Muscle layer of duodenum (tissue), 2 donors: ENCODE data around the gene CHCHD6.

Experiments used
- H3K27ac ChIP-seq: one replicate; pipeline ENCODE4 v1.7.0; 2013; ENCODE audit warnings: mild to moderate bottlenecking, low read length
- H3K27me3 ChIP-seq: one replicate; pipeline ENCODE4 v1.7.0; 2013; ENCODE audit warnings: low read depth, mild to moderate bottlenecking, control low read depth, low read length
- H3K36me3 ChIP-seq, 2 donors: one replicate each; pipeline ENCODE4 v1.7.0; 2013; ENCODE audit warnings: low read length in 2 of 2, control low read depth in 1 of 2, mild to moderate bottlenecking in 1 of 2; ENCODE audit not compliant: insufficient read depth in 2 of 2, control insufficient read depth in 1 of 2
- H3K4me1 ChIP-seq, 2 donors: one replicate each; pipeline ENCODE4 v1.7.0; 2013; ENCODE audit warnings: low read length in 2 of 2, mild to moderate bottlenecking in 2 of 2, control low read depth in 1 of 2, moderate library complexity in 1 of 2; ENCODE audit not compliant: insufficient read depth in 2 of 2, control insufficient read depth in 1 of 2
- H3K4me3 ChIP-seq, 2 donors: one replicate each; pipeline ENCODE4 v1.7.0; 2013; ENCODE audit warnings: low read length in 2 of 2, low read depth in 1 of 2, mild to moderate bottlenecking in 1 of 2
- H3K9me3 ChIP-seq, 2 donors: one replicate each; pipeline ENCODE4 v1.7.0; 2013; ENCODE audit warnings: low read length in 2 of 2, control low read depth in 1 of 2, mild to moderate bottlenecking in 1 of 2; ENCODE audit not compliant: control insufficient read depth in 1 of 2
- donor health status: healthy.

The CHCHD6 gene

GRCh38 chr3:126896067-126896441, 192.0 kb downstream of the CHCHD6 start:
- Histone ChIP-seq H3K27me3 (no peaks in the 10 kb centered on the region), H3K27ac (no peak overlapping the region), H3K4me3 (no peak overlapping the region), H3K36me3 (no peaks in the 10 kb centered on the region), H3K4me1 (peaks cover 0 to 4% of the 10 kb centered on the region in 2 donors), H3K9me3 (no peaks in the 10 kb centered on the region)

DNA sequence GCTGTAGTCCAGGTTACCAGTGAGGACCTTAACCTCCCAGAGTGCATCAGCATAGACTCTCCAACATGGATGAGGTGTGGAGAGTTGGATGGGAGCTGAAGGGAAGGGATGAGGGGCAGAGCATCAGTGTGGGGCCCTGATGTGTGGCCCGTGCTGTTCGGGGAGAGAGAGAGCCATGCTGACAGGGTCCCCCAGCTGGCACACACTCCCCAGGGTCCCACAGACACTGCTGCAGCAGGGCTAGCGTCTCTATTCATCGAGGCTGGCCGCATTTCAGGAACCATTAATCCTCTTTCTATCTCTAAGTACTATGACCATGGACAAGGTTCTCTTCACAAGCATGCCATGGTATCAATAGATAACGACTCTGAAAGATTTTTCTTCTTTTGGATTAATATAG, 192.9 kb downstream of the CHCHD6 start:
- Histone ChIP-seq H3K27ac (no peak overlapping the region), H3K4me1 (peaks cover 0 to 4% of the 10 kb centered on the region in 2 donors), H3K4me3 (no peak overlapping the region), H3K27me3 (no peaks in the 10 kb centered on the region), H3K9me3 (no peaks in the 10 kb centered on the region), H3K36me3 (no peaks in the 10 kb centered on the region)

- Histone ChIP-seq H3K27ac (no peak overlapping the region), H3K9me3 (no peaks in the 10 kb centered on the region), H3K4me3 (no peak overlapping the region), H3K4me1 (peaks cover 0 to 4% of the 10 kb centered on the region in 2 donors), H3K27me3 (no peaks in the 10 kb centered on the region), H3K36me3 (no peaks in the 10 kb centered on the region)
Observed at GRCh38 chr3:126897943-126898342, 193.9 kb downstream of the CHCHD6 start.

DNA sequence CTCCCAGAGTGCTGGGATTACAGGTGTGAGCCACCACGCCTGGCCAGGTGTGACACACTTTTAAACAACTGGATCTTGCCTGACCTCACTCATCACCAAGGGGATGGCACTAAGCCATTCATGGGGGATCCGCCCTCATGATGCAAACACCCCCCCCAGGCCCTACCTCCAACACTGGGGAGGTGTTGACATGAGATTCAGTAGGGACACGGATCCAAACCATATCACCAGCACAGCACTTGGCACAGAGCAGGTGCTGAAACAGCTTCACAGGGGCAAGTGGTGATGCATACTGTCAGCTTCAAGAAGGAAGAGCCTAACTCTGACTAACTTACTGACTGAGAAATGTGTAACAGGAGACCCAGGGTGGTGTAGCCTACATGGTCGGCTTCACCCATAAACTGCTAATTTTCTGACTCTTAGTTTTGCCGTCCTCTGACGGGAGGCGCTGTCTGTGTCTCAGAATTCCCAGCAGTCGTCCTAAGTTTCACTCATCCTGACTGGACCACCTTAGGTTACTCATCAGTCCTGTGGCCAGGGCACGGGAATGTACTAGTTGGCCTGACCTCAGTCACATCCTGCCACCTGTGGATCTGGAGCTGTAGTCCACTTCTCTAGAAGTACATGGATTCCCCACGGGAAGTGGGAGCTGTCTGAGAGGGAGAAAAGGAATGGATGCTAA, 197.0 kb downstream of the CHCHD6 start:
- Histone ChIP-seq H3K36me3 (no peaks in the 10 kb centered on the region), H3K27ac (no peak overlapping the region), H3K27me3 (no peaks in the 10 kb centered on the region), H3K9me3 (no peaks in the 10 kb centered on the region), H3K4me3 (no peak overlapping the region), H3K4me1 (no peaks in the 10 kb centered on the region)

DNA sequence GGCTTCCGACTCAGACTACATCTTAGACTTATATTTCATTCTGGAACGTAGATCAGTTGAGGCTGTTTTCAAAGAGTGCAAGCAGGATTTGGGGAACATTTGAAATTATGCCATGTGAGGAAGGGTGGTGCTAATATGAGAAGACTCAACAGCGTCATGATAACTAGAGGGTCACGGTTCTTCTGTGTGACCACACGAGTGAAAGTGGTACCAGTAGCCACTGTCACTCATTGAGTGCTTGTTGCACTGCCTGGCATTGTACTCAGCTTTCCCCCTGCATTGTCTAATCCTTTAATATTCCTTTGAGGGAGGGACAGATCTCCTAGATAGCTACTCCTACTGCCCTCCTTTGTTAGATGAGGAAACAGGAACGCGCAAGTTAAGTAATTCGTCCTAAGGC, 197.6 kb downstream of the CHCHD6 start:
- H3K36me3 ChIP-seq = no peaks in the 10 kb centered on the region
- H3K27me3 ChIP-seq = no peaks in the 10 kb centered on the region
- H3K4me1 ChIP-seq = no peaks in the 10 kb centered on the region
- H3K9me3 ChIP-seq = no peaks in the 10 kb centered on the region
- H3K4me3 ChIP-seq = no peak overlapping the region
- no peak overlapping the region for H3K27ac ChIP-seq

- Histone ChIP-seq H3K4me1 (no peaks in the 10 kb centered on the region), H3K36me3 (no peaks in the 10 kb centered on the region), H3K27me3 (no peaks in the 10 kb centered on the region), H3K9me3 (no peaks in the 10 kb centered on the region), H3K27ac (no peak overlapping the region), H3K4me3 (no peak overlapping the region)
Observed at GRCh38 chr3:126903521-126903920, 199.5 kb downstream of the CHCHD6 start.

DNA sequence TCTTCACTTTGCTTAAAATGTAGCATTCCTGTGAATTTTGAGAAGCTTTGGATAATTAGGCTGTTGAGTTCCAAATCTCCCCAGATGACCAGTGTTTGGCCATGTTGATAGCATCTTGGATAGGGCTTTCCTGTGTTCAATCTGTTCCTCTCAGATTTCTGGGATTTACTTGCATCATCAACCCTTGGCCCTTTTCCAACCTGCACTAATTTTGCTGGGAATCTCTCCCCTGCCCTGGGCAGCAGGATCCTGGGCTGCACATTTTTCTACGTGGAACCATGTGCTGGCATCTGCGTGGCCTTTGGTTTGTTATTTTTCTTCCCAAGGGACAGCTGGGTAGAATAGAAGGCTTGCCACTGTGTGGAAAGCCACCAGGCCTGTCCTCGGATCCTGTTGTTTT, 203.5 kb downstream of the CHCHD6 start:
- Histone ChIP-seq H3K27ac (no peak overlapping the region), H3K4me1 (no peaks in the 10 kb centered on the region), H3K27me3 (no peaks in the 10 kb centered on the region), H3K4me3 (no peak overlapping the region), H3K9me3 (no peaks in the 10 kb centered on the region), H3K36me3 (no peaks in the 10 kb centered on the region)

- Histone ChIP-seq H3K9me3 (no peaks in the 10 kb centered on the region), H3K4me1 (no peaks in the 10 kb centered on the region), H3K36me3 (no peaks in the 10 kb centered on the region), H3K4me3 (no peak overlapping the region), H3K27ac (no peak overlapping the region), H3K27me3 (no peaks in the 10 kb centered on the region)
Observed at GRCh38 chr3:126908752-126909275, 204.8 kb downstream of the CHCHD6 start.

GRCh38 chr3:126910231-126910630, 206.2 kb downstream of the CHCHD6 start:
- Histone ChIP-seq H3K27ac (no peak overlapping the region), H3K4me3 (no peak overlapping the region), H3K4me1 (no peaks in the 10 kb centered on the region), H3K27me3 (no peaks in the 10 kb centered on the region), H3K9me3 (no peaks in the 10 kb centered on the region), H3K36me3 (peaks cover 0 to 6% of the 10 kb centered on the region in 2 donors)

DNA sequence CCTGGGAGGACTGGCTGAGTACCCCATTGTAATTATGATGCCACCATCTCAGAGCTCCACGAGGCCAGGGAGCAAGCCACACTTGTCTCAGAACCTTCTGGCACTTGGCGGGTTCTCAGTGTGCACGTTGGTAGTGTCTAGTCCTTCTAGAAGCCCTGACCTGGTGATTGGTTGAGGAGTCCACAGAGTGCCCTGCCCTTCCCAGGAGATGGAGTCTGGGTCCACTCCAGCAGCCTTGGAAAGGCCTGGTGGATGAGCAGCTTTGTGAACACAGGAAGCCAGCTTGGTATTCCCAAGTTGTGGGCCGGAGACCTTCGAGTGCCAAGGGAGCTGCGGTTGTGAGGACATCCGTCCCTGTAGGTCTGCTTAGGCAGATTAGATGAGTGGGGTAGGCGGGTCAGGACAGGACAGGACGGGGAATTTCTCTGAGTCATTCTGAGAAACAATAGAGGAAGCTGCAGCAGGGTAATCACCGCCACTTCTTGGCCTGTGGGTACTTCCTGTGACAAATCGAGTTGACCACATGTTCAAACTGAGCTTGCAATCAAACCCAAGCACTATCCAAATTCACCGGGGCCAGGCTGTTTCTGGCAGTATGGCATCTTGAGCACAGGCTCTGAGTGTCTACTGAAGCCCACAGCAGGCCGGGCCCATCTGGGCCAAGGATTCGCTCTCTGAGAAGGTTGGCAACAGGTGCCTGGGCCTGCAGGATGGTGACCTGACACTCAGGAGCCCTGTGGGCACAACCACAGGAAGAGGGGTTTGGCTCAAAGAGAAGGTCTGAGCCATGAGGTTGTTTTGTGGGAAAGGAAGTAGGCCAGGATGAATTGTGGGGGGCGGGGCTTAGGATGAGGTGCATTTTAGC, 207.4 kb downstream of the CHCHD6 start:
- Histone ChIP-seq H3K27me3 (no peaks in the 10 kb centered on the region), H3K4me3 (no peak overlapping the region), H3K36me3 (peaks cover under 1 to 7% of the 10 kb centered on the region in 2 donors), H3K9me3 (no peaks in the 10 kb centered on the region), H3K27ac (peak overlapping the region; percentile 14), H3K4me1 (no peaks in the 10 kb centered on the region)

GRCh38 chr3:126912027-126912422, 208.0 kb downstream of the CHCHD6 start:
- H3K27ac ChIP-seq = peak overlapping the region; percentile 14
- H3K4me3 ChIP-seq = no peak overlapping the region
- no peaks in the 10 kb centered on the region for H3K27me3 ChIP-seq

More at GRCh38 chr3:126912027-126912422, 208.0 kb downstream of the CHCHD6 start:
- H3K36me3 ChIP-seq = peaks cover 3 to 12% of the 10 kb centered on the region in 2 donors
- no peaks in the 10 kb centered on the region for H3K4me1 ChIP-seq
- H3K9me3 ChIP-seq = no peaks in the 10 kb centered on the region
